Heart left ventricle (tissue), 16 donors: Measurements from ENCODE around the gene MDK. TPM values are rescaled to one million over a fixed set of nuclear protein-coding genes. Genes with fewer than 3 reads are reported as not detected.
"Not testable (repeated sequence)": the region's sequence is repeated elsewhere in the genome, so short reads cannot be mapped to it uniquely, and the experiment has no call there.

Source experiments
- ATAC-seq, 4 donors: fragments of 200-7000 bp; cut with Tn5 transposase; one replicate each; pipeline ENCODE4 v1.9.1; 2020 to 2022; ENCODE audit warnings: moderate library complexity in 4 of 4, mild to moderate bottlenecking in 3 of 4, moderate number of reproducible peaks in 1 of 4
- DNase-seq, 5 donors: peaks; one replicate each; pipeline ENCODE4 v3.0.0-alpha.2; 2020
- H3K27ac ChIP-seq, 12 donors: fragments of 200-600 bp; sonication (generic) in 4 of 12; one replicate each; pipeline versions ENCODE4 v1.5.0 to v1.8.0; 2016 to 2022; ENCODE audit warnings: mild to moderate bottlenecking in 2 of 12
- H3K27me3 ChIP-seq, 9 donors: fragments of 200-600 bp; sonication (generic) in 2 of 9; one replicate each; pipeline versions ENCODE4 v1.5.1 to v1.8.0; 2016 to 2022; ENCODE audit warnings: mild to moderate bottlenecking in 3 of 9
- H3K36me3 ChIP-seq, 9 donors: fragments of 200-600 bp; sonication (generic) in 2 of 9; one replicate each; pipeline versions ENCODE4 v1.5.0 to v1.8.0; 2018 to 2022; ENCODE audit warnings: mild to moderate bottlenecking in 2 of 9
- H3K4me1 ChIP-seq, 12 donors: fragments of 200-600 bp; sonication (generic) in 4 of 12; one replicate each; pipeline versions ENCODE4 v1.5.0 to v1.8.0; 2016 to 2022; ENCODE audit warnings: mild to moderate bottlenecking in 3 of 12
- H3K4me3 ChIP-seq, 12 donors: fragments of 200-600 bp; sonication (generic) in 4 of 12; one replicate each; pipeline versions ENCODE4 v1.5.0 to v1.8.0; 2017 to 2022; ENCODE audit warnings: mild to moderate bottlenecking in 9 of 12, moderate library complexity in 4 of 12
- H3K9me3 ChIP-seq, 12 donors: fragments of 200-600 bp; sonication (generic) in 4 of 12; one replicate each; pipeline versions ENCODE4 v1.5.0 to v1.8.0; 2016 to 2022; ENCODE audit warnings: mild to moderate bottlenecking in 1 of 12
- CTCF ChIP-seq, 12 donors: fragments of 200-600 bp; sonication (generic) in 4 of 12; IDR thresholded peaks; one replicate each; pipeline versions ENCODE4 v1.5.0 to v1.8.0; 2018 to 2022; ENCODE audit warnings: antibody characterized with exemption in 12 of 12, mild to moderate bottlenecking in 5 of 12
- POLR2A ChIP-seq, 2 donors: fragments of 450-650 bp; IDR thresholded peaks; one replicate each; pipeline ENCODE4 v1.6.1; 2017; ENCODE audit warnings: antibody characterized with exemption in 2 of 2, mild to moderate bottlenecking in 2 of 2, moderate library complexity in 2 of 2
- WGBS, 4 donors: extraction: QIAGEN DNeasy Blood & Tissue Kit in 2 of 4; methylation state at CpG; one replicate each; pipeline versions ENCODE4 v1.1.5 to v1.1.7; 2013 to 2018; 5-methylcytosine and 5-hydroxymethylcytosine counted together
- intact Hi-C, 10 donors: fragments of 100-400 bp; cut with DNase I; formaldehyde crosslinking; loops; one replicate each; pipeline versions ENCODE4 v1.11.1 to v1.14.2; 2022
- polyA plus RNA-seq, 2 donors: library from polyadenylated mRNA; stranded (reverse); fragments of 200-250 nt; gene quantifications; one replicate each; pipeline ENCODE4 v1.2.3, GENCODE V29; 2013
- total RNA-seq, 9 donors: library from RNA; depleted of rRNA in 2 of 9; stranded (reverse); fragments of >200 nt in 2 of 9; fragmentation: NEBNext Ultra II Directional in 3 of 9; extraction: Animal tissue kit (Norgen Biotek cat#: 25700) in 3 of 9; gene quantifications; one replicate each; pipeline versions ENCODE4 v1.1.0 to v1.2.4, GENCODE V29; 2016 to 2023
- donor health status: ischemic (EF 13 %, LVEDD 7.1; RV severe dilation, severe dysfunction).
- donor health status: healthy with polysubstance abuse.
- donor health status: DM: no; HTN: yes; CAD: no.
- donor health status: DM: no; HTN: no; CAD: no.
- donor health status: ischemic (EF 25% LVEDD 6.9; RV normal size, moderate dysfunction).
- donor health status: ischemic (EF 25% LVEDD 5.7; RV mildly dilated, moderate dysfunction).
- donor health status: healthy.
- donor health status: DM: yes; HTN: yes; CAD: no.
- donor health status: ischemic (EF 35%, LVEDD 5.7; RV mildly dilated, moderate dysfunction).
- donor health status: nonischemic (EF 11% LVEDD 7.7; RV severe dilation, severe dysfunction).
- donor health status: DM: yes; HTN: yes; CAD: no.
- donor health status: PGD.
- donor health status: ischemic (EF 29% LVEDD 5.4; RV normal size, mild dysfunction).
- donor health status: nonischemic (EF 23%, LVEDD 6.1; RV moderate dilation, normal function).

Gene MDK
- total and polyA plus RNA-seq, 11 donors: 1.9 to 26.5 (median 5.4) TPM

GRCh38 chr11:46372086-46372485 lies 9.4 kb upstream of the MDK start:
- Histone ChIP-seq H3K27ac (no peak overlapping the region), H3K4me1 (peaks cover 0 to 14% (median 9%) of the 10 kb centered on the region in 12 donors), H3K4me3 (no peak overlapping the region), H3K27me3 (no peaks in the 10 kb centered on the region), H3K36me3 (peaks cover 0 to 95% (median 86%) of the 10 kb centered on the region in 9 donors), H3K9me3 (no peaks in the 10 kb centered on the region)
- intact Hi-C loops: no loop called here
- 71 to 83% (median 82%) methylated on average over 9 to 10 of the region's 10 CpGs for WGBS, 4 donors
- DNase-seq: peak in 1 of 5 donors; percentile 25
- no peak for TF ChIP-seq POLR2A (IDR thresholded peaks at IDR 0.05)
- TF ChIP-seq CTCF (IDR thresholded peaks at IDR 0.05): no peak
- no peak for ATAC-seq

GRCh38 chr11:46372501-46372900 lies 9.0 kb upstream of the MDK start:
- DNase-seq, H3K9me3 ChIP-seq, H3K27ac ChIP-seq, H3K4me3 ChIP-seq, H3K27me3 ChIP-seq, ATAC-seq, intact Hi-C loops, H3K4me1 ChIP-seq: not testable (repeated sequence)
- 91 to 95% (median 93%) methylated on average over 12 to 15 of the region's 15 CpGs for WGBS, 4 donors
- peaks cover 0 to 98% (median 90%) of the 10 kb centered on the region in 9 donors for H3K36me3 ChIP-seq

- ATAC-seq (no peak), DNase-seq (peak in 1 of 5 donors; percentile 16)
- peaks cover 0 to 92% (median 83%) of the 10 kb centered on the region in 9 donors for H3K36me3 ChIP-seq
- 84 to 91% (median 89%) methylated on average over 24 to 30 of the region's 30 CpGs for WGBS, 4 donors
- H3K4me1 ChIP-seq: peaks cover 0 to 4% (median 0%) of the 10 kb centered on the region in 12 donors
- H3K27me3 ChIP-seq: no peaks in the 10 kb centered on the region
- H3K9me3 ChIP-seq: no peaks in the 10 kb centered on the region
- H3K27ac ChIP-seq: no peak overlapping the region
- TF ChIP-seq CTCF (IDR thresholded peaks at IDR 0.05) (no peak), POLR2A (IDR thresholded peaks at IDR 0.05) (no peak)
- H3K4me3 ChIP-seq: no peak overlapping the region
- intact Hi-C loops: no loop called here
These were observed 7.4 kb upstream of the MDK start for GRCh38 chr11:46373787-46374740.

GRCh38 chr11:46374815-46375214 lies 6.7 kb upstream of the MDK start:
- Histone ChIP-seq H3K4me3 (no peak overlapping the region), H3K27me3 (no peaks in the 10 kb centered on the region), H3K4me1 (peaks cover 0 to 5% (median 0%) of the 10 kb centered on the region in 12 donors), H3K36me3 (peaks cover 0 to 85% (median 77%) of the 10 kb centered on the region in 9 donors), H3K9me3 (no peaks in the 10 kb centered on the region), H3K27ac (no peak overlapping the region)
- intact Hi-C loops: no loop called here
- WGBS, 4 donors: 89 to 93% (median 91%) methylated on average over 13 to 15 of the region's 15 CpGs
- no peak for ATAC-seq
- no peak for DNase-seq
- no peak for TF ChIP-seq CTCF (IDR thresholded peaks at IDR 0.05)
- TF ChIP-seq POLR2A (IDR thresholded peaks at IDR 0.05): no peak
